Prostate gland (tissue), 2 donors: Measurements from ENCODE around the gene TNS1. TPM values are rescaled to one million over a fixed set of nuclear protein-coding genes. Genes with fewer than 3 reads are reported as not detected.

Source experiments
- DNase-seq: peaks from one replicate; pipeline ENCODE4 v3.0.0-alpha.2; 2019; ENCODE audit warnings: low spot score
- H3K27ac ChIP-seq, 2 donors: fragments of 200-600 bp; sonication (generic); 2 replicates each; pipeline ENCODE4 v1.5.1; 2017 to 2019
- H3K27me3 ChIP-seq: fragments of 200-600 bp; sonication (generic); replicated peaks from 2 replicates; pipeline ENCODE4 v1.5.1; 2019; ENCODE audit not compliant: insufficient read depth
- H3K36me3 ChIP-seq, 2 donors: fragments of 200-600 bp; sonication (generic); 1 replicate in 1 of 2; 2 replicates in 1 of 2; pipeline versions ENCODE4 v1.5.1 to v1.8.1; 2017 to 2019
- H3K4me1 ChIP-seq: fragments of 200-600 bp; sonication (generic); replicated peaks from 2 replicates; pipeline ENCODE4 v1.5.1; 2019
- H3K4me3 ChIP-seq, 2 donors: fragments of 200-600 bp; sonication (generic); 2 replicates each; pipeline ENCODE4 v1.5.1; 2017 to 2019
- H3K9me3 ChIP-seq: fragments of 200-600 bp; sonication (generic); 2 replicates; pipeline ENCODE4 v1.5.1; 2017
- POLR2A ChIP-seq: fragments of 450-650 bp; IDR thresholded peaks from one replicate; pipeline ENCODE4 v1.6.1; 2016; ENCODE audit warnings: antibody characterized with exemption, mild to moderate bottlenecking
- POLR2AphosphoS5 ChIP-seq: sonication (generic); formaldehyde crosslinking; IDR thresholded peaks from one replicate; pipeline ENCODE4 v1.6.1; 2017; ENCODE audit warnings: antibody characterized with exemption
- WGBS: methylation state at CpG from one replicate; pipeline ENCODE4 v1.1.5; 2018; 5-methylcytosine and 5-hydroxymethylcytosine counted together
- intact Hi-C: fragments of 100-400 bp; cut with DNase I; formaldehyde crosslinking; loops from one replicate; pipeline ENCODE4 v1.14.2; 2022
- total RNA-seq, 2 donors: library from RNA; depleted of rRNA; stranded (reverse); fragments of >200 nt; gene quantifications; one replicate each; pipeline ENCODE4 v1.1.0, GENCODE V29; 2016
- TF ChIP-seq, protein P1 (sequence below), 4 experiments: fragments of 200-600 bp in 2 of 4; fragments of 450-650 bp in 2 of 4; sonication (generic) in 2 of 4; IDR thresholded peaks; 1 replicate in 3 of 4; 2 replicates in 1 of 4; pipeline ENCODE4 v1.5.1; 2016 to 2019; ENCODE audit warnings: antibody characterized with exemption in 4 of 4, mild to moderate bottlenecking in 2 of 4, moderate library complexity in 2 of 4

The TNS1 gene
- total RNA-seq, 2 donors from 2014 or later = 238 to 659 TPM

DNA sequence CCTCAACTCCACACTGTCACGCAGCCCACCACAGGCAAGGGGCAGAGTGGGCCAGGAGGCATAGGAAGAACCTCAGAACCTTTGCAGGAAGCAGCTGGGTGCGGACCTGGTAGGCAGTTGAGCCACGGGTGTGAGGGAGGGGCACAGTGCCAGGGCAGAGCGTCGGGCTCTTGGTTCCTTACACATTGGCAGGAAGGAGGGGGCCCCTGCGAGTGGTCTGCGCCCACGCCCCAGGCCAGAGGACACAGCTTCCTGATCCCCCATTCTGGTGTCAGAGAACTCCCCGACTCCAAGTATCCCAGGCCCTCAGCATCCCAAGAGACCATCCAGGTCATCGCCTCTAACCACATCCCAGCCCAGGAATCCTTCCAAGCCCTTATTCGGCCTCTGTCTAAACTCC is 61.5 kb downstream of the TNS1 start:
- no peaks in the 10 kb centered on the region for H3K36me3 ChIP-seq
- peaks cover 4% of the 10 kb centered on the region for H3K4me1 ChIP-seq
- peak overlapping the region; percentile 91 to 92 for H3K27ac ChIP-seq
- intact Hi-C loops = no loop called here
- 49% methylated on average over 8 of the region's 11 CpGs for WGBS
- DNase-seq = no peak
- H3K27me3 ChIP-seq = no peaks in the 10 kb centered on the region
- H3K4me3 ChIP-seq = peak overlapping the region; percentile 37 to 38
- H3K9me3 ChIP-seq = no peaks in the 10 kb centered on the region
- TF ChIP-seq, protein P1, sequence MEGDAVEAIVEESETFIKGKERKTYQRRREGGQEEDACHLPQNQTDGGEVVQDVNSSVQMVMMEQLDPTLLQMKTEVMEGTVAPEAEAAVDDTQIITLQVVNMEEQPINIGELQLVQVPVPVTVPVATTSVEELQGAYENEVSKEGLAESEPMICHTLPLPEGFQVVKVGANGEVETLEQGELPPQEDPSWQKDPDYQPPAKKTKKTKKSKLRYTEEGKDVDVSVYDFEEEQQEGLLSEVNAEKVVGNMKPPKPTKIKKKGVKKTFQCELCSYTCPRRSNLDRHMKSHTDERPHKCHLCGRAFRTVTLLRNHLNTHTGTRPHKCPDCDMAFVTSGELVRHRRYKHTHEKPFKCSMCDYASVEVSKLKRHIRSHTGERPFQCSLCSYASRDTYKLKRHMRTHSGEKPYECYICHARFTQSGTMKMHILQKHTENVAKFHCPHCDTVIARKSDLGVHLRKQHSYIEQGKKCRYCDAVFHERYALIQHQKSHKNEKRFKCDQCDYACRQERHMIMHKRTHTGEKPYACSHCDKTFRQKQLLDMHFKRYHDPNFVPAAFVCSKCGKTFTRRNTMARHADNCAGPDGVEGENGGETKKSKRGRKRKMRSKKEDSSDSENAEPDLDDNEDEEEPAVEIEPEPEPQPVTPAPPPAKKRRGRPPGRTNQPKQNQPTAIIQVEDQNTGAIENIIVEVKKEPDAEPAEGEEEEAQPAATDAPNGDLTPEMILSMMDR (IDR thresholded peaks at IDR 0.05) = no peak
- no peak for TF ChIP-seq POLR2A
- no peak for TF ChIP-seq POLR2AphosphoS5

- Histone ChIP-seq H3K27ac (peak overlapping the region; percentile 91 to 92), H3K9me3 (no peaks in the 10 kb centered on the region), H3K4me1 (peaks cover 4% of the 10 kb centered on the region), H3K36me3 (no peaks in the 10 kb centered on the region), H3K4me3 (peak overlapping the region; percentile 37 to 38), H3K27me3 (no peaks in the 10 kb centered on the region)
- DNase-seq = no peak
- intact Hi-C loops = no loop called here
- TF ChIP-seq POLR2A (no peak), POLR2AphosphoS5 (no peak)
- TF ChIP-seq, protein P1 (IDR thresholded peaks at IDR 0.05) = no peak
- WGBS = 73% methylated on average over 13 of the region's 13 CpGs
Measured at GRCh38 chr2:217940261-217941220, 62.3 kb downstream of the TNS1 start.

DNA sequence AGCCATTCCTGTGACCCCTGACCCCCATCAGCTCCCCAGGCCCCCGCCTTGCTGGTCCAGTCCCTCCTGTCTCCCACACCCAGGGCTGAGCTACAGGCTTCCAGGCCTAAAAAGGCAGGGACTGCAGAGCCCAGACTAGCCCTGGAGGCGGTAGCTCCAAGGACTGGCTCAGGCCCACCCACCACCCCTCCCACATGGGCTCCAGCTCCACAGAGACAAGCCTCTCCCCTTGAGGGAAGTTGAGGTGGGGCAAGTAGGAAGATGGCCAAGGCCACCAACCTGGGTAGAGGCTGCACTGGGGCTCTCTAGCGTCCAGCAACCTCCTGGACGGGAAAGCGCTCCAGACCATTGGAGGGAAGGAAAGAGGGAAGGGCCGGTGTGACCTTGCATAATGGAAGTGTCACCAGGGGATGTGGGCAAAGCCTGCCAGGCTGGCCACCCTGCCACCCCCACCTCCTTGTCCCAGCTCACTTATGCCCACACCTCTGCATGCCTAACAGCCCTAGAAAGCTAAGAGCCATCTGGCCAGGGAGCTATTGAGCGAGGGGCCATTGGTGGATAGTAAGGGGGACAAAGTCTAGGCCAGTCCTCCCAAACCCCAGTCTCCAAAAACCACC is 63.1 kb downstream of the TNS1 start:
- H3K4me3 ChIP-seq = peak overlapping the region; percentile 37 to 38
- H3K4me1 ChIP-seq = peaks cover 7% of the 10 kb centered on the region
- H3K27ac ChIP-seq = peak overlapping the region; percentile 91 to 92
- 69% methylated on average over 7 of the region's 7 CpGs for WGBS
- no peaks in the 10 kb centered on the region for H3K9me3 ChIP-seq
- no peak for DNase-seq
- H3K36me3 ChIP-seq = no peaks in the 10 kb centered on the region
- no peaks in the 10 kb centered on the region for H3K27me3 ChIP-seq
- intact Hi-C loops = loop anchor here (5.0 kb wide), 1 partner anchor 37 kb away; no protein-coding TSS in a partner anchor
- TF ChIP-seq, protein P1 (IDR thresholded peaks at IDR 0.05) = no peak
- no peak for TF ChIP-seq POLR2A
- no peak for TF ChIP-seq POLR2AphosphoS5

GRCh38 chr2:217939220-217939619 is 63.6 kb downstream of the TNS1 start:
- Histone ChIP-seq H3K4me3 (peak overlapping the region in 1 of 2 donors; percentile 7), H3K27me3 (no peaks in the 10 kb centered on the region), H3K36me3 (no peaks in the 10 kb centered on the region), H3K27ac (peak overlapping the region; percentile 91 to 92), H3K4me1 (peaks cover 9% of the 10 kb centered on the region), H3K9me3 (no peaks in the 10 kb centered on the region)
- 78% methylated on average over 3 of the region's 3 CpGs for WGBS
- no peak for TF ChIP-seq POLR2AphosphoS5
- intact Hi-C loops = loop anchor here (5.0 kb wide), 1 partner anchor 37 kb away; no protein-coding TSS in a partner anchor
- DNase-seq = no peak

- intact Hi-C loops = loop anchor here (5.0 kb wide), 1 partner anchor 36 kb away; no protein-coding TSS in a partner anchor
- Histone ChIP-seq H3K27ac (peak overlapping the region; percentile 91 to 92), H3K36me3 (no peaks in the 10 kb centered on the region), H3K4me1 (peaks cover 16% of the 10 kb centered on the region), H3K9me3 (no peaks in the 10 kb centered on the region), H3K4me3 (no peak overlapping the region), H3K27me3 (no peaks in the 10 kb centered on the region)
- DNase-seq = no peak
- 67% methylated on average over 6 of the region's 6 CpGs for WGBS
- no peak for TF ChIP-seq POLR2A
- TF ChIP-seq, protein P1 (IDR thresholded peaks at IDR 0.05) = no peak
- TF ChIP-seq POLR2AphosphoS5 = no peak
Measured at GRCh38 chr2:217938036-217938435, 64.8 kb downstream of the TNS1 start.
